H9 (cell line): ENCODE results near the gene MMP2. TPM values are rescaled to one million over a fixed set of nuclear protein-coding genes. Genes with fewer than 3 reads are reported as not detected.

Experiments used
- DNase-seq: peaks from one replicate; pipeline ENCODE4 v3.0.0-alpha.2; 2017
- H2AFZ ChIP-seq: one replicate; pipeline ENCODE4 v1.6.1; 2013; ENCODE audit warnings: mild to moderate bottlenecking, low read length, control low read depth, moderate library complexity
- H2AK5ac ChIP-seq: 2 replicates; pipeline ENCODE4 v1.6.1; 2013; ENCODE audit warnings: low read length, control low read depth, mixed read lengths; ENCODE audit not compliant: insufficient read length
- H2BK120ac ChIP-seq: one replicate; pipeline ENCODE4 v1.6.1; 2013; ENCODE audit warnings: low read depth, mild to moderate bottlenecking, low read length, control low read depth, inconsistent platforms; ENCODE audit not compliant: poor library complexity, severe bottlenecking
- H2BK12ac ChIP-seq: 2 replicates; pipeline ENCODE4 v1.6.1; 2013; ENCODE audit warnings: low read length, control low read depth, mixed read lengths, low read depth; ENCODE audit not compliant: insufficient read length
- H2BK15ac ChIP-seq: 2 replicates; pipeline ENCODE4 v1.6.1; 2013; ENCODE audit warnings: low read depth, low read length, control low read depth
- H2BK20ac ChIP-seq: one replicate; pipeline ENCODE4 v1.6.1; 2013; ENCODE audit warnings: low read depth, mild to moderate bottlenecking, low read length, control low read depth, inconsistent platforms; ENCODE audit not compliant: poor library complexity, severe bottlenecking
- H2BK5ac ChIP-seq: 2 replicates; pipeline ENCODE4 v1.6.1; 2013; ENCODE audit warnings: low read length, control low read depth, mixed read lengths; ENCODE audit not compliant: insufficient read length
- H3K14ac ChIP-seq: 2 replicates; pipeline ENCODE4 v1.6.1; 2013; ENCODE audit warnings: low read length, control low read depth; ENCODE audit not compliant: insufficient read depth
- H3K18ac ChIP-seq: 2 replicates; pipeline ENCODE4 v1.6.1; 2013; ENCODE audit warnings: low read depth, mild to moderate bottlenecking, mixed read lengths, low read length, control low read depth; ENCODE audit not compliant: insufficient read length
- H3K23ac ChIP-seq: 2 replicates; pipeline ENCODE4 v1.6.1; 2013; ENCODE audit warnings: low read length, control low read depth, mixed read lengths, low read depth; ENCODE audit not compliant: insufficient read length
- H3K23me2 ChIP-seq: 2 replicates; pipeline ENCODE4 v1.6.1; 2013; ENCODE audit warnings: low read depth, mild to moderate bottlenecking, mixed read lengths, low read length, control low read depth; ENCODE audit not compliant: insufficient read length, poor library complexity, severe bottlenecking
- H3K27ac ChIP-seq: 2 replicates; pipeline ENCODE4 v1.5.1; 2013; ENCODE audit warnings: low read length, control low read depth, mixed read lengths, low read depth; ENCODE audit not compliant: insufficient read length
- H3K27me3 ChIP-seq: 2 replicates; pipeline ENCODE4 v1.6.1; 2013; ENCODE audit warnings: low read length, control low read depth, inconsistent platforms; ENCODE audit not compliant: insufficient read depth
- H3K4ac ChIP-seq: 2 replicates; pipeline ENCODE4 v1.6.1; 2013; ENCODE audit warnings: low read depth, mild to moderate bottlenecking, control low read depth, inconsistent platforms, low read length, moderate library complexity
- H3K4me1 ChIP-seq: 2 replicates; pipeline ENCODE4 v1.6.1; 2013; ENCODE audit warnings: low read length, control low read depth, inconsistent platforms; ENCODE audit not compliant: insufficient read depth
- H3K4me2 ChIP-seq: 2 replicates; pipeline ENCODE4 v1.6.1; 2013; ENCODE audit warnings: low read length, control low read depth, mixed read lengths; ENCODE audit not compliant: insufficient read length, insufficient read depth
- H3K56ac ChIP-seq: 2 replicates; pipeline ENCODE4 v1.6.1; 2013; ENCODE audit warnings: low read depth, mild to moderate bottlenecking, mixed read lengths, low read length, control low read depth; ENCODE audit not compliant: insufficient read length
- H3K79me1 ChIP-seq: 2 replicates; pipeline ENCODE4 v1.6.1; 2013; ENCODE audit warnings: low read depth, mild to moderate bottlenecking, moderate library complexity, low read length, control low read depth, inconsistent platforms; ENCODE audit not compliant: insufficient read depth, poor library complexity, severe bottlenecking
- H3K79me2 ChIP-seq: 2 replicates; pipeline ENCODE4 v1.6.1; 2013; ENCODE audit warnings: low read length, control low read depth, inconsistent platforms; ENCODE audit not compliant: insufficient read depth
- H3K9ac ChIP-seq: 2 replicates; pipeline ENCODE4 v1.6.1; 2013; ENCODE audit warnings: low read length, control low read depth, mixed read lengths; ENCODE audit not compliant: insufficient read length; ENCODE audit errors: extremely low read depth
- H3K9me3 ChIP-seq: one replicate; pipeline ENCODE4 v1.6.1; 2013; ENCODE audit warnings: low read depth, low read length, inconsistent platforms; ENCODE audit not compliant: control insufficient read depth
- H3T11ph ChIP-seq: one replicate; pipeline ENCODE4 v1.6.1; 2013; ENCODE audit warnings: mild to moderate bottlenecking, low read length, control low read depth, inconsistent platforms
- H4K20me1 ChIP-seq: one replicate; pipeline ENCODE4 v1.6.1; 2013; ENCODE audit not compliant: control insufficient read depth, insufficient read length, insufficient read depth
- H4K5ac ChIP-seq: 2 replicates; pipeline ENCODE4 v1.6.1; 2013; ENCODE audit warnings: low read depth, mild to moderate bottlenecking, mixed read lengths, low read length, control low read depth; ENCODE audit not compliant: insufficient read length
- H4K8ac ChIP-seq: replicated peaks from 2 replicates; pipeline ENCODE4 v1.6.1; 2013; ENCODE audit warnings: low read length, control low read depth, mixed read lengths, low read depth; ENCODE audit not compliant: insufficient read length
- H4K91ac ChIP-seq: 2 replicates; pipeline ENCODE4 v1.6.1; 2013; ENCODE audit warnings: low read depth, mild to moderate bottlenecking, moderate library complexity, mixed read lengths, low read length, control low read depth; ENCODE audit not compliant: insufficient read length
- H3K27ac Mint-ChIP-seq, 3 experiments: 2 replicates in 2 of 3; 3 replicates in 1 of 3; pipeline ENCODE4 v1.8.0; 2020 to 2021; ENCODE audit warnings: mixed read lengths in 3 of 3, mild to moderate bottlenecking in 1 of 3, moderate library complexity in 1 of 3
- H3K27me3 Mint-ChIP-seq: 2 replicates; pipeline ENCODE4 v1.8.0; 2021; ENCODE audit warnings: low read depth, mild to moderate bottlenecking, moderate library complexity, mixed read lengths
- H3K36me3 Mint-ChIP-seq, 3 experiments: 2 replicates in 2 of 3; 3 replicates in 1 of 3; pipeline ENCODE4 v1.8.0; 2020 to 2021; ENCODE audit warnings: low read depth in 3 of 3, mixed read lengths in 3 of 3; ENCODE audit not compliant: insufficient read depth in 1 of 3
- H3K4me1 Mint-ChIP-seq, 2 experiments: 2 replicates each; pipeline ENCODE4 v1.8.0; 2020; ENCODE audit warnings: mixed read lengths in 2 of 2
- H3K4me3 Mint-ChIP-seq, 2 experiments: 2 replicates in 1 of 2; 3 replicates in 1 of 2; pipeline ENCODE4 v1.8.0; 2020 to 2021; ENCODE audit warnings: mild to moderate bottlenecking in 2 of 2, mixed read lengths in 2 of 2, moderate library complexity in 1 of 2
- H3K9me3 Mint-ChIP-seq, 2 experiments: 2 replicates in 1 of 2; 3 replicates in 1 of 2; pipeline ENCODE4 v1.8.0; 2020; ENCODE audit warnings: mild to moderate bottlenecking in 2 of 2, mixed read lengths in 2 of 2, moderate library complexity in 1 of 2
- CTCF ChIP-seq: fragments of 200-600 bp; sonication (generic); conservative IDR thresholded peaks from 3 replicates; pipeline ENCODE4 v1.8.0; 2021; ENCODE audit warnings: antibody characterized with exemption, mild to moderate bottlenecking
- WGBS: extraction: QIAGEN DNeasy Blood & Tissue Kit; methylation state at CpG from one replicate; pipeline ENCODE4 v1.1.7; 2013; ENCODE audit warnings: missing lambda C conversion rate, low lambda C conversion rate, mixed read lengths; ENCODE audit not compliant: insufficient read length; ENCODE audit errors: extremely low coverage; 5-methylcytosine and 5-hydroxymethylcytosine counted together
- total RNA-seq: library from RNA; stranded (reverse); gene quantifications from 2 replicates; pipeline ENCODE4 v1.2.1, GENCODE V29; 2021

MMP2 gene
- total RNA-seq, 1 experiment from 2014 or later, result 23.1 TPM

- no peak overlapping the region for H4K8ac ChIP-seq
- H3K4me1 Mint-ChIP-seq, result peaks cover 4% of the 10 kb centered on the region in 2 experiments; a peak in 2 of 4 replicates
- H3K23me2 ChIP-seq, result no peaks in the 10 kb centered on the region
- no CpG with 5 or more reads among the region's 1 CpG for WGBS
- H3K56ac ChIP-seq, result no peak overlapping the region
- H2AK5ac ChIP-seq, result no peak overlapping the region
- no peak overlapping the region for H2BK120ac ChIP-seq
- H3K79me2 ChIP-seq, result no peaks in the 10 kb centered on the region
- H3K79me1 ChIP-seq, result no peaks in the 10 kb centered on the region
- no peak overlapping the region for H3K4ac ChIP-seq
- no peak overlapping the region for H3K27ac Mint-ChIP-seq
- H4K91ac ChIP-seq, result no peak overlapping the region
- no peak overlapping the region for H3K27ac ChIP-seq
- H3T11ph ChIP-seq, result no peak overlapping the region
- no peak overlapping the region for H2BK12ac ChIP-seq
- no peak overlapping the region for H2AFZ ChIP-seq
- no peaks in the 10 kb centered on the region for H3K9me3 ChIP-seq
- TF ChIP-seq CTCF, result no peak
- no peaks in the 10 kb centered on the region for H4K20me1 ChIP-seq
- H3K36me3 Mint-ChIP-seq, result no peaks in the 10 kb centered on the region
- no peak overlapping the region for H2BK15ac ChIP-seq
- H3K4me1 ChIP-seq, result no peaks in the 10 kb centered on the region
- no peaks in the 10 kb centered on the region for H3K9me3 Mint-ChIP-seq
- H3K27me3 Mint-ChIP-seq, result no peaks in the 10 kb centered on the region
- no peaks in the 10 kb centered on the region for H3K27me3 ChIP-seq
- H3K23ac ChIP-seq, result no peak overlapping the region
- DNase-seq, result no peak
- no peak overlapping the region for H3K4me2 ChIP-seq
- H3K9ac ChIP-seq, result no peak overlapping the region
- H2BK20ac ChIP-seq, result no peak overlapping the region
- H3K4me3 Mint-ChIP-seq, result no peak overlapping the region
- no peak overlapping the region for H3K14ac ChIP-seq
- no peak overlapping the region for H3K18ac ChIP-seq
- H2BK5ac ChIP-seq, result no peak overlapping the region
- H4K5ac ChIP-seq, result no peak overlapping the region
Observed at GRCh38 chr16:55542459-55543082, 63.6 kb downstream of the MMP2 start.
